Breast epithelium (tissue), 3 donors: ENCODE data around the gene ENTPD2.

ENCODE experiments used
- CTCF ChIP-seq, 3 donors: fragments of 450-650 bp; IDR thresholded peaks; one replicate each; pipeline ENCODE4 v1.5.1; 2016 to 2017; ENCODE audit warnings: antibody characterized with exemption in 3 of 3, mild to moderate bottlenecking in 3 of 3, moderate library complexity in 3 of 3
- POLR2A ChIP-seq: fragments of 450-650 bp; IDR thresholded peaks from one replicate; pipeline ENCODE4 v1.6.1; 2016; ENCODE audit warnings: antibody characterized with exemption, mild to moderate bottlenecking, moderate library complexity
- POLR2AphosphoS5 ChIP-seq, 3 donors: sonication (generic); formaldehyde crosslinking; IDR thresholded peaks; one replicate each; pipeline ENCODE4 v1.6.1; 2017; ENCODE audit warnings: antibody characterized with exemption in 3 of 3

- TF ChIP-seq CTCF (IDR thresholded peaks at IDR 0.05) (no peak), POLR2A (no peak), POLR2AphosphoS5 (IDR thresholded peaks at IDR 0.05) (no peak)
Observed at GRCh38 chr9:137007108-137007815, 46.6 kb downstream of the ENTPD2 start.
